ENCODE measurements around the gene SNX18.
"Not testable (repeated sequence)": the region's sequence is repeated elsewhere in the genome, so short reads cannot be mapped to it uniquely, and the experiment has no call there.

Gene SNX18

GRCh38 chr5:54517512-54518145, at the start of gene SNX18:
SNX18 (plus strand) TSS chr5:54517759; CDS start chr5:54517953, 194 bp downstream.
- DNase-seq (ENCODE audit: low read depth in 1 of 2, low spot score in 1 of 2), result peak; percentile 83 to 88

GRCh38 chr5:54469622-54470021, 47.9 kb upstream of the SNX18 start:
- DNase-seq (ENCODE audit: low read depth in 1 of 2, low spot score in 1 of 2), result no peak

- no peak for DNase-seq (ENCODE audit: low read depth in 1 of 2, low spot score in 1 of 2)
Observed at GRCh38 chr5:54470128-54470527, 47.4 kb upstream of the SNX18 start.

- no peak for DNase-seq (ENCODE audit: low read depth in 1 of 2, low spot score in 1 of 2)
Observed at GRCh38 chr5:54470677-54471076, 46.9 kb upstream of the SNX18 start.

- DNase-seq (ENCODE audit: low read depth in 1 of 2, low spot score in 1 of 2), result no peak
Observed at GRCh38 chr5:54471398-54471797, 46.2 kb upstream of the SNX18 start.

GRCh38 chr5:54476682-54477081, 40.9 kb upstream of the SNX18 start:
- DNase-seq (ENCODE audit: low read depth in 1 of 2, low spot score in 1 of 2), result no peak

GRCh38 chr5:54477941-54478478, 39.5 kb upstream of the SNX18 start:
- no peak for DNase-seq (ENCODE audit: low read depth in 1 of 2, low spot score in 1 of 2)

- no peak for DNase-seq (ENCODE audit: low read depth in 1 of 2, low spot score in 1 of 2)
Observed at GRCh38 chr5:54480296-54480695, 37.3 kb upstream of the SNX18 start.

GRCh38 chr5:54484219-54484894, 33.2 kb upstream of the SNX18 start:
- DNase-seq (ENCODE audit: low read depth in 1 of 2, low spot score in 1 of 2), result no peak

GRCh38 chr5:54485659-54486058, 31.9 kb upstream of the SNX18 start:
- DNase-seq (ENCODE audit: low read depth in 1 of 2, low spot score in 1 of 2), result not testable (repeated sequence)

- DNase-seq (ENCODE audit: low read depth in 1 of 2, low spot score in 1 of 2), result not testable (repeated sequence)
Observed at GRCh38 chr5:54489648-54489979, 27.9 kb upstream of the SNX18 start.

GRCh38 chr5:54491326-54491725, 26.2 kb upstream of the SNX18 start:
- DNase-seq (ENCODE audit: low read depth in 1 of 2, low spot score in 1 of 2), result no peak

- no peak for DNase-seq (ENCODE audit: low read depth in 1 of 2, low spot score in 1 of 2)
Observed at GRCh38 chr5:54492178-54492577, 25.4 kb upstream of the SNX18 start.

GRCh38 chr5:54495027-54495426, 22.5 kb upstream of the SNX18 start:
- no peak for DNase-seq (ENCODE audit: low read depth in 1 of 2, low spot score in 1 of 2)

- DNase-seq (ENCODE audit: low read depth in 1 of 2, low spot score in 1 of 2), result no peak
Observed at GRCh38 chr5:54514291-54514690, 3.3 kb upstream of the SNX18 start.

GRCh38 chr5:54514841-54515432, 2.6 kb upstream of the SNX18 start:
- no peak for DNase-seq (ENCODE audit: low read depth in 1 of 2, low spot score in 1 of 2)

GRCh38 chr5:54515634-54516033, 1.9 kb upstream of the SNX18 start:
- no peak for DNase-seq (ENCODE audit: low read depth in 1 of 2, low spot score in 1 of 2)

GRCh38 chr5:54516051-54516655, 1.4 kb upstream of the SNX18 start:
- no peak for DNase-seq (ENCODE audit: low read depth in 1 of 2, low spot score in 1 of 2)

GRCh38 chr5:54517174-54517511, 416 bp upstream of the SNX18 start:
- DNase-seq (ENCODE audit: low read depth in 1 of 2, low spot score in 1 of 2), result no peak

GRCh38 chr5:54518146-54518817, 723 bp downstream of the SNX18 start:
- DNase-seq (ENCODE audit: low read depth in 1 of 2, low spot score in 1 of 2), result peak; percentile 24 to 43

- DNase-seq (ENCODE audit: low read depth in 1 of 2, low spot score in 1 of 2), result no peak
Observed at GRCh38 chr5:54518818-54519508, 1.4 kb downstream of the SNX18 start.

All from stimulated activated CD4-positive, alpha-beta T cell treated with anti-CD3 and anti-CD28 coated beads, Interleukin-15, amount 100 ng/mL, for 1 hour (primary cell).